Measurements from ENCODE around the gene AP4S1.

Gene AP4S1

DNA sequence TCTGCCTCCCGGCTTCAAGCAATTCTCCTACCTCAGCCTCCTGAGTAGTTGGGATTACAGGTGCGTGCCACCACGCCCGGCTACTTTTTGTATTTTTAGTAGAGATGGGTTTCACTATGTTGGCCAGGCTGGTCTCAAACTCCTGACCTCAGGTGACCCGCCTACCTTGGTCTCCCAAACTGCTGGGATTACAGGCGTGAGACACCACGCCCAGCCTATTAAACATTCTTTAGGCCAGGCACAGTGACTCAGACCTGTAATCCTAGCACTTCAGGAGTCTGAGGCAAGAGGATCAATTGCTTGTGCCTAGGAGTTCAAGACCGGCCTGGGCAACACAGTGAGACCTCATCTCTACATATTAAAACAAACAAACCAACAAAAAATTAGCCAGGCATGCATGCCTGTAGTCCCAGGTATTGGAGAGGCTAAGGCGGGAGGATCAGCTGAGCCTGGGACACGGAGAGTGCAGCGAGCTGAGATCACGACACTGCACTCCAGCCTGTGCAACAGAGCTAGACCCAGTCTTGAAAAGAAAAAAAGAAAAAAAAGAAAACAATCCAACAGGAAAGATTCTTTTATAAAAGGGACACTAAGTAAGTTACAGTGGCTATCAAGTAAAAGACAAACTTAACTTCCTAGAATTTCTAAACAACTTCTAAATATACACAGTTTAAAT is 111.9 kb downstream of the AP4S1 start:
- DNase-seq (ENCODE audit: low read depth in 2 of 2): no peak

DNA sequence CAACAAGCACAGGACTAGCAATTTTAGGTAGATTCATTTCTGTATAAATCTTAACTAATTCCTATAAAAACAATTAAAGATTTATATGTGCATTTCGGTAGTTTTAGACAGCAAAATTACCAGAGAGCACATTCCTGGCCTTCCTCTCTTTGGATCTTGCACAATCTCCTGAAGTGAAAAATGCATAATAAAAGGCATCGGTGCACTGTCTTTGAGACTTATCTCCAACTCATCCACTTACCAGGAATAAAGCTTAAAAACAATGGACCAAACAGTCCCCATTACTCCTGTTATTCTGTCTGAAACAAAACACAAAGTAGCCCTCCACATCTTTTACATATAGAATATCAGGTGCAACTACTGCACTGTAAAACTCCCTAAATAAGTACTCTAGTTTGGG is 112.9 kb downstream of the AP4S1 start:
- no peak for DNase-seq (ENCODE audit: low read depth in 2 of 2)

DNA sequence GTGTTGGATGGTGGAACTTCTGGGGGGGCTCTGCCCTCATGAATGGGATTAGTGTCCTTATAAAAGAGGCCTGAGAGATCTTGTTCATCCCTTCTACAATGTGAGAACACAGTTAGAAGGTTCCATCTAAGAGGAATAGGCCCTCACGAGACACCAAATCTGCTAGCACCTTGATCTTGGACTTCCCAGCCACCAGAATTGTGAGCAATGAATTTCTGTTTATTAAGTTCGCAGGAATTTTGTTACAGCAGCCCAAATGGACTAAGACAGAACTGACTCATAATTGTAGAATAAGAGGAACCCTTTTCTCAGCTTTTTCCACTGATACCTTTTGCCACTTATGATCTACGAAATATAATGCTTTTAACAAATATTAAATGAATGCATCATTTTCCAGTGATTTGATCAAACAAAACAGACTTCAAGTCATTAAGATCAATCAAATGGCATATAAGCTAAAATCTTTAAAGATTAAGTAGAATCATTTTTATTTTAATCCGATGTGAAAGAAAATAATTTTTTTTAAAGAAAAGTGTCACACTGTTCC is 113.9 kb downstream of the AP4S1 start:
- DNase-seq (ENCODE audit: low read depth in 2 of 2): no peak

DNA sequence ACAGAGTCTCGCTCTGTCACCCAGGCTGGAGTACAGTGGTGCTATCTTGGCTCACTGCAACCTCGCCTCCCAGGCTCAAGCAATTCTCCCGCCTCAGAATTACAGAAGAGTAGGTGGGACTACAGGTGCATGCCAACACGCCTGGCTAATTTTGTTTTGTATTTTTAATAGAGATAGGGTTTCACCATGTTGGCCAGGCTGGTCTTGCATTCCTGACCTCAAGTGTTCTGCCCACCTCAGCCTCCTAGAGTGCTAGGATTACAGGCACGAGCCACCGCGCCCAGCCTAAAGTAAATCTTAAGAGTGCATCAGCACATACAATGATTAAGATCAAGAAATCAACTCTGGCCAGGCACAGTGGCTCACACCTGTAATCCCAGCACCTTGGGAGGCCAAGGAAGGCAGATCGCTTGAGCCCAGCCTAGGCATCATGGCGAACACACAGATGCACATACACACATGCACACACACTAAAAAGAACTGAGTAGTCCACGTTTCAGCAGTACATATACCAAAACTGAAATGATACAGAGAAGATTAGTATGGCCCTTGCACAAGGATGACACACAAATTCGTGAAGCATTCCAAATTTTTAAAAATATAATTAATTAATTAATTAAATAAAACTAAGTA is 117.1 kb downstream of the AP4S1 start:
- no peak for DNase-seq (ENCODE audit: low read depth in 2 of 2)
